Aorta (tissue), 5 donors: ENCODE measurements around the gene PIGW. TPM values are rescaled to one million over a fixed set of nuclear protein-coding genes. Genes with fewer than 3 reads are reported as not detected.
"Not testable (repeated sequence)": the region's sequence is repeated elsewhere in the genome, so short reads cannot be mapped to it uniquely, and the experiment has no call there.

Experiments
- ATAC-seq: fragments of 200-7000 bp; cut with Tn5 transposase; one replicate; pipeline ENCODE4 v1.9.1; 2022; ENCODE audit warnings: moderate library complexity; ENCODE audit not compliant: low FRiP score
- DNase-seq, 2 donors: peaks; one replicate each; pipeline ENCODE4 v3.0.0-alpha.2; 2020
- H3K27ac ChIP-seq, 2 donors: one replicate each; pipeline ENCODE4 v1.5.1; 2013; ENCODE audit warnings: low read length in 2 of 2, mild to moderate bottlenecking in 2 of 2, moderate library complexity in 2 of 2, control low read depth in 1 of 2, inconsistent platforms in 1 of 2, low read depth in 1 of 2
- H3K27me3 ChIP-seq, 2 donors: one replicate each; pipeline ENCODE4 v1.6.1; 2013; ENCODE audit warnings: control low read depth in 1 of 2, low read length in 1 of 2, mild to moderate bottlenecking in 1 of 2, moderate library complexity in 1 of 2; ENCODE audit not compliant: insufficient read depth in 2 of 2, control insufficient read depth in 1 of 2
- H3K36me3 ChIP-seq, 2 donors: one replicate each; pipeline ENCODE4 v1.6.1; 2013; ENCODE audit warnings: control low read depth in 1 of 2, low read length in 1 of 2, mild to moderate bottlenecking in 1 of 2; ENCODE audit not compliant: insufficient read depth in 2 of 2, control insufficient read depth in 1 of 2
- H3K4me1 ChIP-seq, 2 donors: one replicate each; pipeline ENCODE4 v1.6.1; 2013; ENCODE audit warnings: low read length in 2 of 2, control low read depth in 1 of 2, mild to moderate bottlenecking in 1 of 2, moderate library complexity in 1 of 2; ENCODE audit not compliant: insufficient read depth in 2 of 2, control insufficient read depth in 1 of 2
- H3K4me3 ChIP-seq, 2 donors: one replicate each; pipeline ENCODE4 v1.5.1; 2013; ENCODE audit warnings: low read length in 2 of 2, control low read depth in 1 of 2, mild to moderate bottlenecking in 1 of 2
- H3K9me3 ChIP-seq: one replicate; pipeline ENCODE4 v1.6.1; 2013; ENCODE audit warnings: mild to moderate bottlenecking, low read length; ENCODE audit not compliant: control insufficient read depth
- WGBS, 2 donors: extraction: QIAGEN DNeasy Blood & Tissue Kit; methylation state at CpG; one replicate each; pipeline ENCODE4 v1.1.7; 2013; 5-methylcytosine and 5-hydroxymethylcytosine counted together
- intact Hi-C, 2 donors: fragments of 100-400 bp; cut with DNase I; formaldehyde crosslinking; loops; one replicate each; pipeline versions ENCODE4 v1.14.2 to v1.15.0; 2022
- polyA plus RNA-seq, 2 donors: library from polyadenylated mRNA; stranded (reverse); fragments of 200-250 nt; gene quantifications; one replicate each; pipeline ENCODE4 v1.2.3, GENCODE V29; 2013
- total RNA-seq, 2 donors: library from RNA; stranded (reverse); fragmentation: NEBNext Ultra II Directional; extraction: Animal tissue kit (Norgen Biotek cat#: 25700); gene quantifications; one replicate each; pipeline ENCODE4 v1.2.1, GENCODE V29; 2021
- donor health status: healthy with polysubstance abuse.
- donor health status: Bipolar disorder and iron deficiency.
- donor health status: DM: no; HTN: no; CAD: no.
- donor health status: DM: no; HTN: no; CAD: no.
- donor health status: DM: yes; HTN: yes; CAD: no.

Gene PIGW
- total and polyA plus RNA-seq, 4 donors: 2.1 to 5.1 (median 4.8) TPM

DNA sequence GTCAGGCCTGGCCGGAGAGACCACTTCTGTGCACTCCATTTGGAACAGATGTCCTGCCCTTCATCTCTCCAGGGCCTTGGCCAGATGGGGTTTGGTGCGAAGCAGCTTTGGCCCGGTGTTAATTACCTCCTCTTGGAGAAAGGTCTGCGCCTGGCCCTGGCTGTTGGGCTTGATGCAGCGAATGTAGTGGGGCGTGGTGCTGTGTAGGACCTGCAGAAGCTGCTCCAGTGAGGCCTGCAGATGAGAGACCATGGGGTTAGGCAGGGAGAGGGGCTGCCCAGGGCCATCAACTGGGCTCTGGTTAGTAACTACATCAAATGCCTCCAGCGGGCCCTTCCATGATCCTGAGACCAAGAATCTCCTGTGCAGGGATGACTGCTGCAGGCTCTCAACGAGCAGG lies 29.6 kb upstream of the PIGW start:
- Histone ChIP-seq H3K27me3 (no peaks in the 10 kb centered on the region), H3K36me3 (no peaks in the 10 kb centered on the region), H3K9me3 (no peaks in the 10 kb centered on the region), H3K27ac (no peak overlapping the region), H3K4me1 (no peaks in the 10 kb centered on the region), H3K4me3 (no peak overlapping the region)
- intact Hi-C loops: no loop called here
- ATAC-seq (no peak), DNase-seq (no peak)
- 91 to 94% methylated on average over 8 of the region's 8 CpGs for WGBS, 2 donors

DNA sequence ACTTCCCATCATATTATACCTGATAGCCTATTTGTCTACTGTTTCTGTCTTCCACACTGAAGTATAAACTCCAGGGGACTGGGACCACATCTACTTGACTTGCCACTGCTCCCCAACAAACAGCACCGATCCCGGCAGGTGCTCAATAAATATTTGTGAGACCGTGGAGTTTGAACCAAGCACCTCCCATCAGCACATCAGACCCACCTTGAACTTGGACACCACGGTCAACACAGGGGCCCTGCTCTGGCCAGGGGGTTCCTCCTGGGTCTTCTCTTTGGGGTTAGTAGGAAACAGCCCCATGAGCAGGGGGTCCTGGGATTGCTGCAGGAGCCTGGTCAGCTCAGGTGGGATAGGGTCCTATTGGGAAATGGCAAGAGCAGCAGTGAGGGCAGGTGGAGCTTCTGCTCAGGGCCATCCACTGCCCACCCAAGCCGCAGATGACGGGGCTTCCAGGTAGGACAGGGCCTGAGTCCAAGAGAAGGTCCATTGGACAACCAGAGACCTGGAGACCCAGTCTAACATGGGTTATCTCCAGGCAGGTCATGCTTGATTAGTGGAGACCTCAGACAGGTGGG lies 28.4 kb upstream of the PIGW start:
- no peaks in the 10 kb centered on the region for H3K27me3 ChIP-seq
- 83 to 86% methylated on average over 6 of the region's 6 CpGs for WGBS, 2 donors
- intact Hi-C loops: no loop called here

DNA sequence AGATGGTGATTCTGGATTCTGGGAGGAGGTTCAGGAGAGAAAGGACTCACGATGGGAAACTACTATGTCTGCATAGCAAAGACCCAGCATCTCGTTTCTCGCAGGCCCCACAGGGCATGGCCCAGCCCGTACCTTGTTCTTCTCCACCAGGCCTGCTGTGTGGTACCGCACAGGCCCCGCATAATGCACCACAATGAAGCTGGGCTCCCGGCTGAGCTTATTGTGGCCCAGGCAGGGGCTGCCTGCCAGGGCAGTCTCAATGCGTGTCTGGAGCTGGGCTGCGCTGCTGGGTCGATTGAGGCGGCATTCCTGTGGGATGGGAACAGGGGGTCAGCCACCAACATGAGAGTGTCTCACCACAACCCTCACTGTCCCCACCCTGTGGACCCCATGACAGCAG lies 28.0 kb upstream of the PIGW start:
- no peaks in the 10 kb centered on the region for H3K9me3 ChIP-seq
- H3K27me3 ChIP-seq: no peaks in the 10 kb centered on the region
- WGBS, 2 donors: 84 to 93% methylated on average over 11 of the region's 11 CpGs
- H3K36me3 ChIP-seq: no peaks in the 10 kb centered on the region
- intact Hi-C loops: no loop called here
- DNase-seq (no peak), ATAC-seq (no peak)
- H3K4me3 ChIP-seq: no peak overlapping the region
- H3K27ac ChIP-seq: no peak overlapping the region
- H3K4me1 ChIP-seq: no peaks in the 10 kb centered on the region

More for the DNA sequence above, 28.4 kb upstream of the PIGW start:
- Histone ChIP-seq H3K9me3 (no peaks in the 10 kb centered on the region), H3K36me3 (no peaks in the 10 kb centered on the region), H3K4me3 (no peak overlapping the region), H3K4me1 (no peaks in the 10 kb centered on the region), H3K27ac (no peak overlapping the region)
- DNase-seq: no peak
- no peak for ATAC-seq

DNA sequence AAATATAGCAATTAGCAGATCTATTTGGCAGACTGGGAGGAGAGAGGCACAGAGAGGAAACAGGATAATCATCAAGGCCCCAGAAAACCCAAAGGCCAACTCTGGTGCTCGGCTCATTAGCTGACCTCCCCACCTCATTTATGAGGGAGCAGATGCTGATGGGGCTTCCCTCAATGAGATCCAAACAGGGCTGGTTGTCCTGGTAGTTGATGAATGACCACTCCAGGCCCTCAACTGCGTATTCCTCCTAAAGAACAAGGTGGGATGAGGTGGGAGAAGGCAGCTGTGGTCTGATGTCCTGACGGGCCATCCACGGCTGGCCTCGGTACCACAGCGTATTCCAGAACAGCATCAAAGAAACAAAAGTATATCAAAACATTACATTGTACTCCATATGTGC lies 27.5 kb upstream of the PIGW start:
- Histone ChIP-seq H3K4me3 (no peak overlapping the region), H3K27me3 (no peaks in the 10 kb centered on the region), H3K4me1 (no peaks in the 10 kb centered on the region), H3K27ac (no peak overlapping the region), H3K36me3 (no peaks in the 10 kb centered on the region), H3K9me3 (no peaks in the 10 kb centered on the region)
- WGBS, 2 donors: 93 to 95% methylated on average over 6 of the region's 6 CpGs
- ATAC-seq: no peak
- intact Hi-C loops: no loop called here
- no peak for DNase-seq

DNA sequence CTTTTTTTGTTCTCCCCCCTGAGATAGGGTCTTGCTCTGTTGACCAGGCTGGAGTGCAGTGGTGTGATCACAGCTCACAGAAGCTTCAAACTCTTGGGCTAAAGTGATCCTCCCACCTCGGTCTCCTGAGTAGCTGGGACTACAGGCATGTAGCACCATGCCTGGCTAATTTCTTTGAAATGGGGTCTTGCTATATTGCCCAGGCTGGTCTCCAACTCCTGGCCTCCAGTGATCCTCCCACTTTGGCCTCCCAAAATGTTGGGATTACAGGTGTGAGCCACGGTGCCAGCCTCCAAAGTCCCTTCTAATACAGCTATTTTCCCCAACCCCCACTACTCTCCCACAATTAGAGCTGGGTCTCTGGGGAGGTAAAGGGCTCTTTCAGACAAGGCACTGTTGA lies 26.3 kb upstream of the PIGW start:
- H3K27me3 ChIP-seq, H3K27ac ChIP-seq, ATAC-seq, DNase-seq, H3K4me1 ChIP-seq, intact Hi-C loops, H3K9me3 ChIP-seq, H3K4me3 ChIP-seq, H3K36me3 ChIP-seq: not testable (repeated sequence)
- 91 to 92% methylated on average over 2 of the region's 2 CpGs for WGBS, 2 donors

DNA sequence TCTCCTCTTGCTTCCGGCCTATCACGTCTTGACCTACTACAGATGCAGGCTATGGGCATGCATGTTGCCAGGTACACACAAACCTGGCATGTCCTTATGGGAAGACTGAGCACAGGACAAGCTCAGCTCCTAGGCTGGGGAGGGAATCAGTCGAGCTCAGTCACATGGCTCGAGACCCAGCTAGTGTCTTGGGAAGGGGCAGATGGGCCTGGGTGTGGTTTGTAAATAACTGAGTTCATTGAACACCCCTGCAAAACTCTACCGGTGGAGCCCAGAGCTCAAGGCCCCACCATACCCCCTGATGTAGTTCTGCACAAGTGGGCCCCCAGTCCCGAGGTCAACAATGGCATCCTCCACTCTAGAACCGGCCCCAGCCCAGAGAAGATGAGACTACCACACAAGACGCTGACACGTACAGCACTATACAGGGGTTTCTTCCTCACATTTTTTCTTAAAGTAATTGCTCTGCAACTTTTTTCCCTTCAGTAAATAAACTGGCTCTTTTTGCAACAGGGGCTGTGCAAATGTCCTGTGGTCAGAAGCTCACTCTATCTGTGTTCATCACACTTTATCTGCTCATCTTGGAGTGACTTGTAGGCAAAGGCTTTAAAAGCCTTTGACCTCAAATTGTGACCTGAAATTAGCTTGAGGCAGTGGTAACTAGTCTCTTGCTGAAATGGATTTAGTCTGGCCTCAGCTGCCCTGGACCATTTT lies 25.4 kb upstream of the PIGW start:
- no peak for DNase-seq

DNA sequence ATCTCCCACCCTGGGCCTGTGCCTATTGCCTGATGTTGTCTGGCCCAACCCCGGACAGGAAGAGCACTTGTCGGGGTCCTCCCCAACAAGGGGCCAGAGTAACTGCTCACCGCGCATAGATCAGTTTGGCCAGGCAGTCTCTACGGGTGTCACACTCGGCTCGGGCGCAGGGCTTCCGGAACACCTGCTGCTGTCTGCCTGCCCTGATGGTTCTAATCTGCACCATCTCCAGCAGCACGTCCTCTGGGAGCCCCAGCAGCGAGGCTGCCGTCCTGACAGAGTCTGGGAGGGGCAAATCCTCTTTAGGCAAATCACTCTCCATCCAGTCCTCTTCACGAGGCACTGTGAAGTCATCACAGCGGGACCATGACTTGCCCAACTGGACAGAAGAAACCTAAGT lies 24.2 kb upstream of the PIGW start:
- peaks cover 0 to 3% of the 10 kb centered on the region in 2 donors for H3K36me3 ChIP-seq
- no peak for ATAC-seq
- intact Hi-C loops: no loop called here
- 83 to 88% methylated on average over 14 of the region's 14 CpGs for WGBS, 2 donors
- DNase-seq: no peak
- no peaks in the 10 kb centered on the region for H3K9me3 ChIP-seq
- no peak overlapping the region for H3K4me3 ChIP-seq
- no peaks in the 10 kb centered on the region for H3K4me1 ChIP-seq
- H3K27ac ChIP-seq: no peak overlapping the region
- no peaks in the 10 kb centered on the region for H3K27me3 ChIP-seq

More for the DNA sequence above, 25.4 kb upstream of the PIGW start:
- no peaks in the 10 kb centered on the region for H3K9me3 ChIP-seq
- intact Hi-C loops: no loop called here
- H3K36me3 ChIP-seq: peaks cover 0 to 1% of the 10 kb centered on the region in 2 donors
- no peak overlapping the region for H3K4me3 ChIP-seq
- no peak overlapping the region for H3K27ac ChIP-seq
- H3K4me1 ChIP-seq: no peaks in the 10 kb centered on the region
- no peak for ATAC-seq
- WGBS, 2 donors: 93 to 94% methylated on average over 9 of the region's 9 CpGs
- H3K27me3 ChIP-seq: no peaks in the 10 kb centered on the region

DNA sequence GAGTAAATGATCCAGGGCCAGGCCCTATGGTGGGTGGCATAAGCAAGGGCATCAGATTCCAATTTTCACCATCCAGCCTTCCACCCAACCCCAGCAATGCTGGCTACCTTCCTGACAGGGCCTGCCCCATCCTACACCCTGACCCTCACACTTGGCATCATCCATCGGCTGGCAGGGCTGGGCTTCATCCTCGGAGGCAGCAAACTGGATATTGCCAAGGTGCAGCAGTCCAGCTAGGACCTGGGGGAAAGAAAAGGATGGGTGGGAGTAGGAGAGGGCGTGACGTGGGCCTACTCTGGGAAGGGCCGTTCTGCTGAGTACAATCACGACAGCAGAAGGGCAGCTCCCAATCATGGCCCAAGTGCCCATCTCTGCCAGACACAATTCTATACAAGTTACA lies 23.6 kb upstream of the PIGW start:
- Histone ChIP-seq H3K9me3 (no peaks in the 10 kb centered on the region), H3K27me3 (no peaks in the 10 kb centered on the region), H3K4me1 (no peaks in the 10 kb centered on the region), H3K36me3 (peaks cover 0 to 5% of the 10 kb centered on the region in 2 donors), H3K27ac (no peak overlapping the region), H3K4me3 (no peak overlapping the region)
- DNase-seq (no peak), ATAC-seq (no peak)
- 91 to 94% methylated on average over 6 of the region's 6 CpGs for WGBS, 2 donors
- intact Hi-C loops: no loop called here

DNA sequence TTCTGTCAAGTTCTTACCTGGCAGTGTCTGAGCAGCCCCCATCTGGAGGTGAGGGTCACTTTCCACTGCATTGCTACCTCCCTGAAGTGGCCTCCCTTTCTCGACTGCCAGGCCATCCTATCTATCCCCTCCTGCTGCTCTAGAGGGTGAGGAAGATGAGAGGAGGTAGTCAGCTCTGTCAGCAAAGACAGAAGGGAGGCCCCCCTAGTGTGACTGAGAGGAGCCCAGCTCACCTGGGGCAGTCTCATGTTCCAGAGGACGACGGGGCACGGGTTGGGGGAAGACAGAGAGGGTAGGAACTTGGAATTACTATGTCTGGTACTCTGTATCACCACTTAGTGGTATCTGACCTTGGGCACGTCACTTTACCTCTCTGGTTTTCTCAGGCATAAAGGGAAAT lies 22.1 kb upstream of the PIGW start:
- no peak for ATAC-seq
- H3K27me3 ChIP-seq: no peaks in the 10 kb centered on the region
- H3K36me3 ChIP-seq: peaks cover 0 to 5% of the 10 kb centered on the region in 2 donors
- 88 to 90% methylated on average over 5 of the region's 5 CpGs for WGBS, 2 donors
- no peaks in the 10 kb centered on the region for H3K9me3 ChIP-seq
- no peak overlapping the region for H3K27ac ChIP-seq
- intact Hi-C loops: no loop called here
- no peak overlapping the region for H3K4me3 ChIP-seq
- no peaks in the 10 kb centered on the region for H3K4me1 ChIP-seq
- DNase-seq: no peak
